NCI-H187 treated with DMSO at 0.1 percent for 48 hours (cell line): ENCODE measurements around the gene DCST2.

ENCODE experiments used
- DNase-seq: peaks from one replicate; lab custom pipeline; 2025; lab: John Stamatoyannopoulos, UW

The DCST2 gene

DNA sequence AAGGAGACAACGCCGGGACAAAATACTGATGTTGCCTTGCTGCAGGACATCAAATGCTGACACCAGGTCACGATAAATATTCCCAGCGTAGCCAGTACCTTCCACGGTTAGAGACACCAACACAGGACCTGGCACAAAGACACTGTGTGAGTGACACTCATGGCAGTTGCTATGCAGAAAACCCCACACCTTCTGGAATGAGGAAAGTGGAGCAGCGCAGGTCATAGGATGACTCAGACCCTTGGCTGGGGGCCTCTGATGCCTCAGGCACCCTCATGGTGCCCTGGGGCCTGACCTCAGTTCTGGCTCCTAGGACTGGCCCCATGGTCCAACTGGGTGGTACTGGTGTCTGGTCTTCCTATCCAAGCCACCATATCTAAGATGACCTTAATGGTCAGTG lies 7.0 kb downstream of the DCST2 start:
- no peak for DNase-seq

DNA sequence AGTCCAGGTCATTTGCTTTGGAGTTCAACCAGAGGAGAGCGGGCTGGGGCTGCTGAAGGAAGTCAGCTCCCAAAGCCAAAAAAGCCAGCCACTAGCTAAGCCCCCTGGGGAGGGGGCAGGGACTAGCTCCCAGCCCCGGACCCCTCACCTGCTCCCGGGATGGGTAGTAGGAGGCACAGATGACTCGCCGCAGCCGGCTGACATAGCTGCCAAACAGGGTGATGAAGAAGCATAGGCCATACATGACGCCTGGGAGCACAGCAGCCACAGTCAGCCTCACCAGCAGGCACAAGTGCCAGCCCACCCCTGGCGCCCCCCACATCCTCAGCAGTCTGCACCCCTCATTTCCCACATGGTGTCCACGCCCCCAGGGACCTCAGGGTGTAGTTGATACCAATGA lies 7.4 kb downstream of the DCST2 start:
- DNase-seq, result no peak

DNA sequence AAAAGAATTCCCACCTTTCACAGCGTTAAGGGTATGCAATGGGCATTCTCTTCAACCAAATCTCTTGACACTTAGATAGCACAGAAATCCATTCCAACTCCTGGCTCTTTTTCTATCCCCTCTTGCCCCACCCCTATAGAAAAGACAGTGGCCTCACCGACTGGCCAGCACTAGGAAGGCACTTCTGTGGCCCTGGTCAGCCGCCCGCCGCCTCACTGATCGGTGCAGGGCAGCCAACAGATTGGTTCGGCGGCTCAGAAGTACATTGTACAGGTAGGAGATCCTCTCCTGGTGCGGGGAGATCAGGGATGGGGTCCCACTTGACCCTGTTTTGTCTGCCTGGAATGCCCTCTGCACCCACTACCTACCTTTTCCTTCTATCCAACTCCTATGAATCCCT lies 9.3 kb downstream of the DCST2 start:
- no peak for DNase-seq

DNA sequence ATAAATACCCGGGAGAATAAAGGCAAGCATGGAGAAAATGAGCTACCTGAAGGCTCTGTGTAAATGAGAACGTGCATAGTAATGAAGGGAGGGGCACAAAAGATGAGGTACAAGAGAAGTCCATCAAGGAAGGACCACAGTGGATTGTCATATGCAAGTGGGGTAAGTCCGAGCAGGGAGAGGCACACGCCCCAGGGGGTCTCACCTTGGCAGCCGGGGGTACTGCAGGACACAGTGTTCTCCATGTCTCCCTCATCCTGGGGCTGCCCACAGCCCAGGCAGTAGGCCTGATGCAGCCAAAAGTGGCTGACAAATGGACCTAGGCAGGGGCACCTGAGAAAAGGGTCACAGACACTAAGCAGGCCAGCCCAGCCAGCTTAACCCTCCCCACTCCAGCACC lies 10.0 kb downstream of the DCST2 start:
- no peak for DNase-seq

DNA sequence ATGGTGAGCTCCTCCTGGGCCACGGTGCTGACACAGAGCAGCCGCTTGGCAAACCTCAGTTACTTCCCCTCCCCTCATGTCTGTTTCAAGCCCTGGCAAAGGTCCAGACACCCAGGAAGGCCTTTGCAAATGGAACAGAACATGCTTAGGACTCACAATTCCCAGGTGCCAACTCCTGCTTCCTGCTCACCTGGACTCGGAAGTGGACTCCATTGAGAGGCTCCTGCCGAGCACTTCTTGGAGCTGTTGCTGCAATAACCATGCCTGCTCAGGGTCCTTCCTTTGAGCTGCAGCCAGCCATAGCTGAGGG lies 10.7 kb downstream of the DCST2 start:
- peak; percentile 46 for DNase-seq

DNA sequence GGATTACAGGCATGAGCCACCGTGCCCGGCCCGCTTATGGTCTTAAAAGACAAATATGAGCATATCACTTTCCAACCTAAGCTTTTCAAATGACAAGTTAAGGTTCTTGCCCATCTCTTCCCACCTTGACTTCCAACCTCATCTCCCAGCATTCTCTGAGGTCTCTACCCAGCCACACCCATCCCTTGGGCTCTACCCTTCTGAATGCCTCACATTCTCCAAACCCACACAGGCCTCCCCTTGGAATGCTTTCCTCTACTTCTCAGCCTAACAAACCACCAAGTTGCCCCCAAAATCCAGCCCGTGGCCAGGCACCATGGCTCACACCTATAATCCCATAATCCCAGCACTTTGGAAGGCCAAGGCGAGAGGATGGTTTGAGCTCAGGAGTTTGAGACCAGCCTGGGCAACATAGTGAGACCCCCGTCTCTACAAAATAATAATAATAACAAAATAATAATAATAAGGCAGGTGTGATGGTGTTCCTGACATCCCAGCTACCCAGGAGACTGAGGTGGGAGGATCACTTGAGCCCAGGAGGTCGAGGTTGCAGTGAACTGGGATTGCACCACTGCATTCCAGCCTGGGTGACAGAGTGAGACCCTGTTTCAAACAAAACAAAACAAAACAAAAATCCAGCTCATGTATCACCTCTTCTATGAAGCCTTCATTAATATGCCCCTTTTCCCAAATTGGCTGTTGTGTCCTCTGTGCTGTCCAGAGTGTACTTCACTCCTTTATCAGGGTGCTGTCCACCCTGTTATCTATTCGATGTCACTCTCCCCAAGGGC lies 11.2 kb downstream of the DCST2 start:
- DNase-seq, result no peak

DNA sequence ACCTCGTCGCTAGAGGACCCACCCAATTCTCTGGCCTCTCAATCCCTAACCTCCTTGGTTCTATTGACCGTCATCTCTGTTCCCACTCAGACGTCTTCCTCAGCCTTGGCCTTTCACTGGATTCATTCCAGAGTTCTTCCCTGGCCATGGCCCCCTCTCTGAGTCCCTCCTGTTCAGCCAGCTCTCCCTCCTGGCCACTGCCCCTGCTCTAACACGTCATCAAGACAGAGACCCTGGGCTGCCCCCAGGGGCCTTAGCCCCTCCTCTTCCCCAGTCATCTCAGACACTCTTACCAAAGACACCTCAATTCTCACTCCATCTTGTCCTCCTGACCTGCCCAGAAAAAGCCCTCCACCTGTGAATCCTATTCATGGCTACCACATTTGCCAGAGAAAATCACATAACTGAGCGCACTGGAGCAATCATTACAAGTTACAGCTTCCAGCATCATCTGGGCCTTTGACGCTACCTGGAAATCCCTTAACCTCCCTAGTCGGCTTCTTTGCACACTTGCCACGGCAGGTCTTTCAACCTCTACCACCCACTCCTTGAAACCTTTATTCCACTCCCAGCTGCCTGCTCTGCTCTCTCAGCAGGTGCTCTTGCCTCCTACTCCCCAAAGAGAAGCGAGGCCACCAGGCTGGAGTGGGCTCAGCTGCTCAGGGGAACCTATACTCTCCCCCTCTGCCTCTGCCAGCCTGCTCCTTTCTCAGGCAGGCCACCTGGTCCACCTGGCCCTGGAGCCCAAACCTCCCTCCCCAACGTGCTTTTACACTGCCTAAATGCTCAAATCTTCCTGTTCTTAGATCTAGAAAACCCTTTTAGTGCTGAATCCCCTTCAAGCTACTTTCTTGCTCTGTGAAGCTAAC lies 14.0 kb downstream of the DCST2 start:
- DNase-seq, result no peak

DNA sequence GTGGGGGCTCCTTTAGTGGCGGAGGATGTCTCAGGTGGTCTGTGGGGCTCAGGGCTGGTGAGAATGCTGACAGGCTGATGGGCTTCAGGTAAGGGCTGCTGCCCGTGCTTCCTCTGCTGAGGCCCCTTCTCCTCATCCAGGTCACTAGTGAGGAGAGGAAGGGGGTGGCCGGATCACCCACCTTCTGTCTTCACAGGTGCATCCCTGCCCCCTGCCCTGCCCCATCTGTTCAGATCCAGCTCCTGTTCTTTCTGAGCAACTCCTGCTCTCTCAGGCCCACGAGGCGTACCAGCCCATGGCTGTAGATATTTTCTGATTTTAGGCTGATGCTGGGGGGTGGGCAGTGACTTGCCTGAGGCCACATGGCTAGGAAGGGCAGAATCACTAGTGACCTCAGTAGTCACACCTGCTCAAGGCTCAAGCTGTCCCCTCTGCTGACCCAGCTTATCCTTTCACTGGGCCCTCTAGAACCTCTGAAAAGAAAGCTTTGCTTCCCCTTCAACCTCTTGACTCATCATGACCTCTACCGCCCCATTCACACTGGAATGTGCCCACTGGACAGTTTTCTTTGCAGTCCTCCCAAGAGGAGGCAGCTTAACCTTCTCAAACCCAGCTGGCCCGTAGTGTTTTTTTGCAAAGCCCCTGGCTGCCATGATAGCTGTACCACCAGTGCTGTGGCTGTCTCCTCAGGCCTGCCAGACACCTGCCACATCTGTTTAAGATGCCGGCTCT lies 14.8 kb downstream of the DCST2 start:
- DNase-seq, result no peak

DNA sequence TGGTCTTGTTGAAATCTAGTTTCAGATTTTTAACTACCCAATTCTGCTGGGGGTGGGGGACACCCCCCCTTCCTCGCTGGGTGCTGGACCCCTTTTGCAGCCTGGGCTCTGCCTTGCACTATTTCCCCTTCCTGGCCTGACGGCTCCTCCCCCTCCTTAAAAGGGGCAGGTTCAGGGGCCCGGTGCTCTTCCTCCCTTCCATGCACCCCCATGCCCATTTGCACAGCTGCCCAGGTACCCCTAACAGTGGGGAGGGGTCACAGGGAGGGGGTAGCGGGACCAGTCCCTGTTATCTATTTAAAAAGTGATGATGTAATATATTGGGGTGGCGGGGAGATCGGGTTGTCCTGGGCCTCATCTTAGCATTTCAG lies 15.7 kb downstream of the DCST2 start:
- no peak for DNase-seq

DNA sequence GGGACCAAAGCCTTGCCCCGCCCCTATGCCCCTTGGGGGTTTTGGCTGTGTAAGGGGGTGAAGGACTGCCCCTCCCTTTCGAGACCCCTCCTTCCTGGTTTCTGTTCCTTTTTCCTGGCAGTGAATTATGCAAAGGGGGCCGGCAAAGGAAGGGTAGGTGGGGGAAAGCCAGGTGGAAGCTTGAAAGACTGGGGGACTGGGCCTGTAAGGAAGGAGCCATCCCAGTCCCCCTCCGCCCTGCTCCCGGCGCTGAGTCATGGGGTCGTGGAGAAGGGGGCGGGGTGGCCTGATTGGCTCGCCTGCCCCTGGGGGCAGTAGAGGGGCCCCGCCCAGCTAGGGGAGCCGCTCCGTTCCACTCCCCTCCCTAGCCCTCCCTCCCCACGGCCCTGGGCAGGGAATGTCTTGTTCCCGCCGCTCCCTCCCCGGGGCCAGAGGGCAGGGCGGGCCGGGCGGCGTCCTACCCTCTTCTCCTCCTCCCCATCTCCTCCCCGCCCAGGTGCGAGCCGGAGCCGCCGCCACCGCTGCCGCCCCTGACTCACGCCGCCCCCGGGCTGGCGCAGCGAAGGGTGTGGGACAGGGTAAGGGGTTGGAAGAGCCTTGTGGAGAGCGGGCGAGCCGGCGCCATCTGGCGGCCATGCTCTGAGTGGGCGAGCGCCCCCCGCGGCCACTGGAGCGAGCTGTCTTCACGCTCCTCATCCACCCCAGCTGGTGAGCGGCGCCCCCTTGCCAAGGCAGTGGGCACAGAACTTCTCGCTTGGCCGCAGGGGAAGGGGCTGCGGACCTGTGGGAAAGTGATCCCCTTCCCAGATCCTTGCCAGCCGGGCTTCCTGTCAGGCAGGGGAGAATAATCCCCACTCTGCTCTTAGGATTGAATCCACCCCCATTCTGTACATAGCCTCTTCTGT lies 16.3 kb downstream of the DCST2 start:
- DNase-seq, result no peak

DNA sequence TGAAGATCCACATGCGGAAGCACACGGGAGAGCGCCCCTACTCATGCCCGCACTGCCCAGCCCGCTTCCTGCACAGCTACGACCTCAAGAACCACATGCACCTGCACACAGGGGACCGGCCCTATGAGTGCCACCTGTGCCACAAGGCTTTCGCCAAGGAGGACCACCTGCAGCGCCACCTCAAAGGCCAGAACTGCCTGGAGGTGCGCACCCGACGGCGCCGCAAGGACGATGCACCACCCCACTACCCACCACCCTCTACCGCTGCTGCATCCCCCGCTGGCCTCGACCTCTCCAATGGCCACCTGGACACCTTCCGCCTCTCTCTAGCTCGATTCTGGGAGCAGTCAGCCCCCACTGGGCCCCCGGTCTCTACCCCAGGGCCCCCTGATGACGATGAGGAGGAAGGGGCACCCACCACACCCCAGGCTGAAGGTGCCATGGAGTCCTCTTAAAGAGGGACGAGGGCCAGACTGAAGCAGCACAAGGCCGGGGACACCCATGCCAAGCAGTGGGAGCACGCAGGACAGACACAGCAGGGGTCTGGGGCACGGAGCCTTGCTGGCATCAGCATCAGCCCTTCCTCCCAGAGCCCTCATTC lies 17.2 kb downstream of the DCST2 start:
- DNase-seq, result no peak

DNA sequence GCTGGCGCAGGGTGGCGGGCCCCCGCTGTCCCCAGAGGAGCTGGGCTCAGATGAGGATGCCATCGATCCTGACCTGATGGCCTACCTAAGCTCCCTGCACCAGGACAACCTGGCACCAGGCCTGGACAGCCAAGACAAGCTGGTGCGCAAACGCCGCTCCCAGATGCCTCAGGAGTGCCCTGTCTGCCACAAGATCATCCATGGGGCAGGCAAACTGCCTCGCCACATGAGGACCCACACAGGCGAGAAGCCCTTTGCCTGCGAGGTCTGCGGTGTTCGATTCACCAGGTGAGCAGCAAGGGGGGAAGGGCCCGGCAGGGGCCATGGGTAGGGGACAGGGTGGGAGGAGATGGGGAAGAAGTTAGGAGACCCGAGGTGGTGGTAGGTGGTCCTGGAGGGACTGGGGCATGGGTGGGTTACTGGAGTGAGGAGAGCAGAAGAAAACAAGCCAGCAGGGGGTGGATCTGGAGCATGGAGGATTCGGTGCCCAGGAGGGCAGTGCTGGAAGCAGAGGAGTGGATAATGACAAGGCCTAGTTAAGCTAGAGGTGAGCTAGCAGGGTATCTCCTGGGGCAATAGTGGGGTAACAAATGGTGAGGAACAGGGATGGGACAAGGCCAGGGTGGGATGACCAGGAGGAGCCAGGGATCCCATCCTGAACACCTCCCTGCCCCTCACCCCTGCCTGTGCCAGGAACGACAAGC lies 17.9 kb downstream of the DCST2 start:
- no peak for DNase-seq

DNA sequence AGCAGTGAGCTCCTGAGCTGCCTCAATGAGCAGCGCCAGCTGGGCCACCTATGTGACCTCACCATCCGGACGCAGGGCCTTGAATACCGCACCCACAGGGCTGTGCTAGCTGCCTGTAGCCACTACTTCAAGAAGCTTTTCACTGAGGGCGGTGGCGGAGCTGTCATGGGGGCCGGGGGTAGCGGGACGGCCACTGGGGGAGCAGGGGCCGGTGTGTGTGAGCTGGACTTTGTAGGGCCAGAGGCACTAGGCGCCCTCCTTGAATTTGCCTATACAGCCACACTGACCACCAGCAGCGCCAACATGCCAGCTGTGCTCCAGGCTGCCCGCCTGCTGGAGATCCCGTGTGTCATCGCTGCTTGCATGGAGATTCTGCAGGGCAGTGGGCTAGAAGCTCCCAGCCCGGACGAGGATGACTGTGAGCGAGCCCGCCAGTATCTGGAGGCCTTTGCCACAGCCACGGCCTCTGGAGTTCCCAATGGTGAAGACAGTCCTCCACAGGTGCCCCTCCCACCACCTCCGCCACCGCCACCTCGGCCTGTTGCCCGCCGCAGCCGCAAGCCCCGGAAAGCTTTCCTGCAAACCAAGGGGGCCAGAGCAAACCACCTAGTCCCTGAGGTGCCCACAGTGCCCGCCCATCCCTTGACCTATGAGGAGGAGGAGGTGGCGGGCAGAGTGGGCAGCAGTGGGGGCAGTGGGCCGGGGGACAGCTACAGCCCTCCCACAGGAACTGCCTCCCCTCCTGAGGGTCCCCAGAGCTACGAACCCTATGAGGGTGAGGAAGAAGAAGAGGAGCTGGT lies 18.7 kb downstream of the DCST2 start:
- DNase-seq, result no peak

DNA sequence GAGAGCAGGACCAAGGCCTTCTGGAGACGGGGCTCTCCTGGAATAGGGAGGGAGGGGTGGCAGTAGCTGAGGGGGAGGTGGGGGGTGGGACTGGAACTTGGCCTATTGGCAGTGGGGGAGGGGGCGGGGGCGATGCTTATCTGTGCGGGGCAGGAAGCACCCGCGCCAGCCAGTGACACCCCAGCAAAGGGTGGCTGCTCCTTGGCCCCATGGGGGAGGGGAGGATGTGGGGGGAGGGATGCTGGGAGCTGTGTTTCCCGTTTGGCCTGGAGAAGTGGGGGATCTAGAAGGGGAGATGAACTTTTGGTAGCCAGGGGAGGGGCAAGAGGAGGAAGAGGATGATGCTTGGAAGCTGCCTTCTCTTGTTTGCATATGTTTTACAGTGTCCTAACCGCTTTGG lies 19.9 kb downstream of the DCST2 start:
- no peak for DNase-seq

DNA sequence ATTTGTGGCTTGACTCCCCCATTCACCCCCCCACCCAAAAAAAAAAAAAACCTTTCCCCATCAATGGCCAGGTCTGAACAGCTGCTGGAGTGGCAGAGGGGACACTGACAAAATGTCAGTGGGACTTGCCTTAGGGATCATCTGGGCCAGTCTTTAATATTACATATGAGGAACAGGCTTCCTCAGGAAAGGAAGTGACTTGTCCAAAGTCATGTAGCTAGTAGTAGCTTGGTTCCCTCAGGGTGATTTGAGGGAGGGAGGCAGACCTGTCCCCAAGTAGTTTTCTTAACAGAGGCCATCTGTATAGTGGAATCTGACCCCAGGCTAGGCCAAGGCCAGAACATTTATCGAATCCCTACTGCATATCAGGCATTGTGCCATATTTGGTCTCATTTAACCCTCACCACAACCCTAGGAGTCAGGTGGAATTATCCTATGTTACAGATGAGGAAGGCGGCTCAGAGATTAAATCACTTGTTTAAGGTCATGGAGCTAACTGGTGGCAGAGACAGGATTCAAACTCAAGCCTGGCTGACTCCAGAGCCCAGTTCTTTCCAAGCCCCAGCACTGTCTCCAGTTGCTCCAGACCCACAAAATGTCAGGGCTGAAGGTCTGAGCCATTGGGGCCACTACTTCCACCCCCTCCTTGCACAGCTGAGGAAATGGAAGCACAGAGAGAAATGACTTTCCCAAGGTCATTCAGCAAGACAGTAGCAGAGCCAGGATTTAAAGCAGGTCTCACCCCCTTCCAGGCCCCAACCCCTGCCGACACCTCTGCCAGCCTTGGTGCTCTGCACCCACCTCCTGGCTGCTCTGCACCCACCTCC lies 20.6 kb downstream of the DCST2 start:
- no peak for DNase-seq

DNA sequence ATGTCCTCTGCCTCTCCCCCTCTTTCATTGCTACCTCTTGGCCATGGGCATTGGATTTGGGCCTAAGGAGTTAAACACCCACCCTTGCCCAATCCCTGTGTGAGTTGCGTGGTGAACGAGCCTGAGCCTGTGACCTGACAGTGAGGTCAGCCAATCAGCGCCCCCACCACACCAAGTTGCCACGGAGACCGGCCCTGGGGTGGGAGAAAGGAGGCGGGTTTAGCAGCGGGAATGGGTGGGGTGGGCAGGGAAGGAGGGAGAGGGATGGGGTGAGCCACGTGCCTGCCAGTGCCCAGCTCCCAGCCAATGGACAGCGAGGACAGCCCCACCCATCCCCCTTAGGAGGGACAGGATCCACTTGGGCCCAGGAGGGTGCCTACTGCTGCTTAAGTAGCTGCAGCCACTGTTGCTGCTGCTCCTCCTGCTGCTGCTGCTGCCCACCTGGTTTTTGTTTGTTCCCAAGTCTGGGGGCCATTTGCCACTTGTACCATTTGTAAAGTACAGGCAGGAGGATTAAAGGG lies 21.5 kb downstream of the DCST2 start:
- peak; percentile 96 for DNase-seq

DNA sequence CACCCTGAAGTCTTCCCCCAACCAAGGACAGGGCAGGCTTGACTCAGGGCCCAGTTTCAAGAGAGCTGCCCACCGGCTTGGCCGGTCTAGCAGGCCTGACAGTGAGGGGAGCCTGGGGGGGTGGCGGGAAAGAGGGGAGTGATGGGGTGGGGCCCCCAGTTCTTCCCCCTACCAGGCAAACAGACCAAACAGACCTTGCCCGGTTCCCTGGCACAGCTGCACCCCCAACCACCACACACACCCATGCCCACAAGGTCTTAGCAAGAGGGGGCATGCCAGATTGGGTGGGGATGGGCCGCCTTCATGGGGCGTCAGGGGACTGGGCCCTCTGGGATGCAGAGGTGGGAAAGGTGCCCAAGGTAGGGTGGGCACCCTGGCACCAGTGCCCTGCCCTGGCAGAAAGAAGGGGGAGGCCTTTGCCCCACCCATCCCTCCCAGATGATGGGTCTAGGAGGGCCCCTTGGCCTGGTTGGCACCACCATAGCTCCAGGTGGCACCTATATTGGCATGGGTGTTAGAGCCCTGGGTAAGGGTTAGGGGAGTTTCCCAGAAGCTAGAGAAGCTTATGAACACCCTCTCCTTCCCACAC lies 22.1 kb downstream of the DCST2 start:
- no peak for DNase-seq

DNA sequence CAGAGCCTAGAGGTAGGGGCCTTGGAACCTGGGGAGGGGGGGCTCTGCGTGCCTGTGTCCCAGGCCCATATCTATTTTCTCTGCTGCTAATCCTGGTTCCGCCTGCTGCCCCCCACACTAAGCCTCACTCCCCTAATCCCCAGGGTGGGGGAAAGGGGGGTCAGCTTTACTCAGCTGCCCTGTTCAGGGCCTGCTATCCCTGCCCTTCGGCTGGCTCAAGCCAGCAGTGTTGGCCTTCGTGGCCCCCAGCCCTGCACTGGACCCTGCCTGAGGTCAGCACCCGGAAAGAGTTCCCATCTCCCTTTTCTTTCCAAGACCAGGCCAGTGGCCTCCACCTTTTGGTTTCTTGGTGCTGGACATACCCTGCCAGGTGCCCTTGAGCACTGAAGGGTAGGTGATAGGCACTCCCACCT lies 22.6 kb downstream of the DCST2 start:
- no peak for DNase-seq
